OCI-LY3 (cell line): ENCODE results near the gene ADGRD1.
"Not testable (repeated sequence)": the region's sequence is repeated elsewhere in the genome, so short reads cannot be mapped to it uniquely, and the experiment has no call there.

Source experiments
- CTCF ChIP-seq: fragments of 200-600, 300-600 bp; sonication (generic); IDR thresholded peaks from 2 replicates; pipeline ENCODE4 v1.5.1; 2014; ENCODE audit warnings: antibody characterized with exemption, low read length, low read depth
- EZH2phosphoT487 ChIP-seq: fragments of 200-600 bp; shearing (Covaris generic); IDR thresholded peaks from 2 replicates; pipeline ENCODE4 v1.6.1; 2018; ENCODE audit warnings: antibody characterized with exemption, mixed run types, low read depth

GRCh38 chr12:131071950-131072349, 118.2 kb downstream of the ADGRD1 start:
- not testable (repeated sequence) for TF ChIP-seq CTCF, EZH2phosphoT487
